Gastroesophageal sphincter (tissue), 3 donors: Measurements from ENCODE around the gene TRMT61A.

ENCODE experiments used
- CTCF ChIP-seq, 4 experiments: fragments of 200-600 bp in 2 of 4; fragments of 450-650 bp in 2 of 4; sonication (generic) in 1 of 4; IDR thresholded peaks; one replicate each; pipeline ENCODE4 v1.5.1; 2017 to 2019; ENCODE audit warnings: antibody characterized with exemption in 4 of 4, mild to moderate bottlenecking in 2 of 4, moderate library complexity in 2 of 4
- POLR2A ChIP-seq, 2 donors: fragments of 450-650 bp; IDR thresholded peaks; one replicate each; pipeline ENCODE4 v1.6.1; 2017; ENCODE audit warnings: antibody characterized with exemption in 2 of 2, mild to moderate bottlenecking in 2 of 2, moderate library complexity in 1 of 2
- POLR2AphosphoS5 ChIP-seq: sonication (generic); formaldehyde crosslinking; IDR thresholded peaks from one replicate; pipeline ENCODE4 v1.6.1; 2017; ENCODE audit warnings: antibody characterized with exemption

DNA sequence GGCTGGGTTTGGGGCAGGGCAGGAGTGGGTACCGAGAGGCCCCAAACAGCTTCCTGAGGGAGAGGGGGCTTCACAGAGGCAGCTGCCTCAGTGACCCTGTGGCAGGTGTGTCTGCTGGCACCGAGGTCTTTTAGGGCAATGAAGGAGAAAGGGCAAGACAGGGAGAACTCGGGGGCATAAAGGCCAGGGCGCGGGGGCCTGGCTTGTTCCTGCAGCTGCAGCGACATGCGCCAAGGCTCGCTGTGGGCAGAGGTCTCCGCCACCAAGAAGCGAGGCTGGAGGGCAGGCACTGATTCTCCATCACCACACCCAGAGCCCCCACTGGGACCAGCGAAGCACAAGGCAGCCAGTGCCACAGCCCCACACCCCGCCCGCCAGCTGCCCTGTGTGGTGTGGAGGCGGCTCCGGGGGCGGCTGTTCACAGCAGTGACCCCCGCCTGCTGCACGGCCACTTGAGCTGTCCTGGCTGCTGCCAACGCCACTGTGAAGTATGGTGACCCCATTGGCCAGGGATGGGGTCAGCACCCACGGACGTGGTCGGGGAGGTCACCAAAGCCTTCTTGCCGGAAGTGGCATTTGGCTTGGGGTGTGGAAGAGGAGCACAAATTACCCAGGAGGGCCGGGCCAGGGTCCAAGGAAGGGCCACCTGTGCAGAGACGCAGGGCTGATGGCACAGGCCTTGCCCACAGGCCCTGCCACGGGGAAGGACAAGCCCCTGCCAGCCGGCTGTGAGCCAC is 17.1 kb downstream of the TRMT61A start:
- no peak for TF ChIP-seq CTCF (IDR thresholded peaks at IDR 0.05)
- TF ChIP-seq POLR2A (IDR thresholded peaks at IDR 0.05): no peak
- no peak for TF ChIP-seq POLR2AphosphoS5
